ENCODE data around the gene PROCA1.

- no peak for TF ChIP-seq CTCF (IDR thresholded peaks at IDR 0.05)
- no peak for TF ChIP-seq POLR2A (IDR thresholded peaks at IDR 0.05)
These were observed 44.5 kb upstream of the PROCA1 start for GRCh38 chr17:28756049-28756804.

Data from lower leg skin (tissue), 3 donors.